Stimulated activated naive B cell treated with anti-CD40 and anti-IgM and Interleukin-4, amounts not matched to agents 10 μg/mL and 1 μg/mL and 100 μg/mL, for 72 hours (primary cell): ENCODE data around the gene COL6A2.
"Not testable (repeated sequence)": the region's sequence is repeated elsewhere in the genome, so short reads cannot be mapped to it uniquely, and the experiment has no call there.

Experiments used
- ATAC-seq, 2 donors: fragments of 150-1000 bp; cut with Tn5 transposase; replicated peaks; 2 replicates each; pipeline ENCODE4 v1.10.0; 2021; ENCODE audit warnings: moderate library complexity in 1 of 2
- DNase-seq: peaks from one replicate; pipeline ENCODE4 v3.0.0; 2021
- H3K27ac Mint-ChIP-seq: one replicate; pipeline ENCODE4 v1.8.0; 2022; ENCODE audit warnings: mild to moderate bottlenecking, mixed read lengths
- H3K27me3 Mint-ChIP-seq, 2 donors: one replicate each; pipeline ENCODE4 v1.8.0; 2022; ENCODE audit warnings: mixed read lengths in 2 of 2
- H3K36me3 Mint-ChIP-seq, 2 donors: one replicate each; pipeline ENCODE4 v1.8.0; 2022; ENCODE audit warnings: mixed read lengths in 2 of 2, mild to moderate bottlenecking in 1 of 2
- H3K4me1 Mint-ChIP-seq, 2 donors: one replicate each; pipeline ENCODE4 v1.8.0; 2022; ENCODE audit warnings: mixed read lengths in 2 of 2, mild to moderate bottlenecking in 1 of 2
- H3K4me3 Mint-ChIP-seq, 2 donors: one replicate each; pipeline ENCODE4 v1.8.0; 2022; ENCODE audit warnings: mild to moderate bottlenecking in 2 of 2, mixed read lengths in 2 of 2, moderate library complexity in 1 of 2
- H3K9me3 Mint-ChIP-seq, 2 donors: one replicate each; pipeline ENCODE4 v1.8.0; 2022; ENCODE audit warnings: mixed read lengths in 2 of 2, mild to moderate bottlenecking in 1 of 2

Gene COL6A2

DNA sequence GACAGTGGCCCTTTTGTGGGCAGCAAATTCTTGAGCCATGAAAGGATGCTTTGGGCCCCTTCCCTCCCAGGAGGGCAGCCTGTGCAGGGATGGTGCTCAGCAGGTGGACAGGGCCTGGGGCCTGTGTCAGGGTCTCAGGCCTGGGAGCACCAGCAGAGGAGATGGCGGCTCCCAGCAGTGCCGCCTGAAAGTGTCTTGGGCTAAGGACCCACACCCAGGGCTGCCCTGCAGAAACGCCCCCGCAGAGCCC, 33.6 kb downstream of the COL6A2 start:
- DNase-seq (no peak), ATAC-seq (no peak)
- H3K9me3 Mint-ChIP-seq = no peaks in the 10 kb centered on the region
- no peak overlapping the region for H3K27ac Mint-ChIP-seq
- H3K4me1 Mint-ChIP-seq = no peaks in the 10 kb centered on the region
- H3K27me3 Mint-ChIP-seq = peaks cover 8 to 10% of the 10 kb centered on the region in 2 donors
- no peaks in the 10 kb centered on the region for H3K36me3 Mint-ChIP-seq
- no peak overlapping the region for H3K4me3 Mint-ChIP-seq

DNA sequence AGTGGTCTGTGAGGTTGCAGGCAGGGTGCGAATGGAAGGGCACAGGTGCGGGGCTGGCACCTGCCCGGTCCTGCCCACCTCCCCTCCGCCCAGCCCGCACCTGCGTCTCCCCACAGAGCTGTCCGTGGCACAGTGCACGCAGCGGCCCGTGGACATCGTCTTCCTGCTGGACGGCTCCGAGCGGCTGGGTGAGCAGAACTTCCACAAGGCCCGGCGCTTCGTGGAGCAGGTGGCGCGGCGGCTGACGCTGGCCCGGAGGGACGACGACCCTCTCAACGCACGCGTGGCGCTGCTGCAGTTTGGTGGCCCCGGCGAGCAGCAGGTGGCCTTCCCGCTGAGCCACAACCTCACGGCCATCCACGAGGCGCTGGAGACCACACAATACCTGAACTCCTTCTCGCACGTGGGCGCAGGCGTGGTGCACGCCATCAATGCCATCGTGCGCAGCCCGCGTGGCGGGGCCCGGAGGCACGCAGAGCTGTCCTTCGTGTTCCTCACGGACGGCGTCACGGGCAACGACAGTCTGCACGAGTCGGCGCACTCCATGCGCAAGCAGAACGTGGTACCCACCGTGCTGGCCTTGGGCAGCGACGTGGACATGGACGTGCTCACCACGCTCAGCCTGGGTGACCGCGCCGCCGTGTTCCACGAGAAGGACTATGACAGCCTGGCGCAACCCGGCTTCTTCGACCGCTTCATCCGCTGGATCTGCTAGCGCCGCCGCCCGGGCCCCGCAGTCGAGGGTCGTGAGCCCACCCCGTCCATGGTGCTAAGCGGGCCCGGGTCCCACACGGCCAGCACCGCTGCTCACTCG, 34.1 kb downstream of the COL6A2 start:
- DNase-seq = no peak
- Mint-ChIP-seq H3K27ac (no peak overlapping the region), H3K27me3 (peaks cover 8 to 11% of the 10 kb centered on the region in 2 donors), H3K9me3 (no peaks in the 10 kb centered on the region), H3K4me1 (no peaks in the 10 kb centered on the region), H3K36me3 (no peaks in the 10 kb centered on the region), H3K4me3 (no peak overlapping the region)
- no peak for ATAC-seq

DNA sequence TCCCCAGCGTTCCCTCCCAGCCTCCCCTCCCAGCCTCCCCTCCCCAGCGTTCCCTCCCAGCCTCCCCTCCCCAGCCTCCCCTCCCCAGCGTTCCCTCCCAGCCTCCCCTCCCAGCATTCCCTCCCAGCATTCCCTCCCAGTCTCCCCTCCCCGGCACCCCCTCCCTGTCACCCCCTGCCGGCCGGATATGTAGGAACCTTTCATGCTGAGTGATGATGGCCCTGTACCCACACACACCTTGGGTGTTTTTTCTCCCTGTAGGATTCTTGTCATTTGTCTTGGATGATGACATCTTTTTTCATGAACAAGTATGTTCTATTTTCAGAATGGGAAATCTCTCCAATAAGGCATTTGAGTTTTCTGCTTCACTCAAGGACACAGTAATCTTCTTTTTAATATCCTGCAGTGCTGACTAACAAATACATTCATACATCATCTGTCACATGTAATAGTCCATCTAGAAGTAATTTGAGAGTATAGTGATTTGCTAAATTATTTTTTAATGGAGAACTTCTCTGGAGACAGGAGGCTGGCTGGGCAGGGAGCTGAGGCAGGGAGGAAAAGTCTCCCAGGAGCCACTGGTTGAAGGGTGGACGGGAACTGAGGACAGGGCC, 38.0 kb downstream of the COL6A2 start:
- H3K4me1 Mint-ChIP-seq = no peaks in the 10 kb centered on the region
- H3K36me3 Mint-ChIP-seq = no peaks in the 10 kb centered on the region
- peaks cover 8 to 28% of the 10 kb centered on the region in 2 donors for H3K27me3 Mint-ChIP-seq
- DNase-seq (no peak), ATAC-seq (no peak)
- H3K4me3 Mint-ChIP-seq = no peak overlapping the region
- H3K9me3 Mint-ChIP-seq = no peaks in the 10 kb centered on the region
- H3K27ac Mint-ChIP-seq = no peak overlapping the region

DNA sequence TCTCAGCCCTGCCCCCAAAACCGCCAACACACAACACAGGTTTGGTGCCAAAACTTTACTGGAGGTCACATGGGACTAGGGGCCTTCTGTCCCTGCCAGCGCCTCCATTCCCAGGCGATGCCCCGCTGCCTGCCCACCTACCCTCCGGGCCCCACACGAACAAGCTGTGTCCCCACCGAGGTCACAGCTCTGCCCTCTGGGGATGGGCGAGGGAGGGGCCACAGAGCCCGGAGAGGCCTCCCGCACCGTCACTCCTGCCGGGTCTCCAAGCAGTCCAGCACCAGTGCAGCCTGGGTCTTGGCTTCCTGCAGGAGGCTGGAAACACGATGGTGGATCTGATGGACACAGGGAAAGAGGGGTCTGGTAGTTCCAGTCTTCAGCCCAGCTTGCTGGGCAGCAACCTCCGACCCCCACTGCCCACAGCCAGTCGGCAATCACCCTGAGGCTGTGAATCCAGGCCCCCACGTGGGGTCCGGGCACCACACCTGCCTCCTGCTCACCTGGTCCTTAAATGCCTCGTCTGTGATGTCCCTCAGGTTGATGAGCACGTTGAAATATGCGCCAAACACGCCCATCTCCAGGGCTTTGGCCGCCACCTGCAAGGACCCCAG, 38.9 kb downstream of the COL6A2 start:
- Mint-ChIP-seq H3K27me3 (peaks cover 8 to 28% of the 10 kb centered on the region in 2 donors), H3K36me3 (peaks cover 0 to 2% of the 10 kb centered on the region in 2 donors), H3K4me1 (no peaks in the 10 kb centered on the region), H3K9me3 (no peaks in the 10 kb centered on the region), H3K27ac (no peak overlapping the region), H3K4me3 (no peak overlapping the region)
- ATAC-seq = no peak
- DNase-seq = no peak

DNA sequence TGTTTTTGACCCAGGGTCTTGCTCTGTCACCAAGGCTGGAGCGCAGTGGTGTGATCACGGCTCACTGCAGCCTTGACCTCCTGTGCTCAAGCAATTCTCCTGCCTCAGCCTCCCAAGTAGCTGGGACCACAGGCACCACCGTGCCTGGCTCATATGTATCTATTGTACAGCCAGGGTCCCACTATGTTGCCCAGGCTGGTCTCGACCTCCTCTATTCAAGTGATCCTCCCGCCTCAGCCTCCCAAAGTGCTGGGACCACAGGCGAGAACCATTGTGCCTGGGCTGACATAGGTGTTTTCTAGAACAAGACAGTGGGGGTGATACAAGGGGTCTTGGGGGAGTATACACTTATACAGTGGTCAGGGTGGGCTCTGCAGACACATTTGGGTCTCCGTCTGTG, 40.0 kb downstream of the COL6A2 start:
- H3K27ac Mint-ChIP-seq = no peak overlapping the region
- peaks cover 8 to 28% of the 10 kb centered on the region in 2 donors for H3K27me3 Mint-ChIP-seq
- H3K4me1 Mint-ChIP-seq = no peaks in the 10 kb centered on the region
- peaks cover 0 to 2% of the 10 kb centered on the region in 2 donors for H3K36me3 Mint-ChIP-seq
- no peaks in the 10 kb centered on the region for H3K9me3 Mint-ChIP-seq
- H3K4me3 Mint-ChIP-seq = no peak overlapping the region
- DNase-seq (no peak), ATAC-seq (no peak)

DNA sequence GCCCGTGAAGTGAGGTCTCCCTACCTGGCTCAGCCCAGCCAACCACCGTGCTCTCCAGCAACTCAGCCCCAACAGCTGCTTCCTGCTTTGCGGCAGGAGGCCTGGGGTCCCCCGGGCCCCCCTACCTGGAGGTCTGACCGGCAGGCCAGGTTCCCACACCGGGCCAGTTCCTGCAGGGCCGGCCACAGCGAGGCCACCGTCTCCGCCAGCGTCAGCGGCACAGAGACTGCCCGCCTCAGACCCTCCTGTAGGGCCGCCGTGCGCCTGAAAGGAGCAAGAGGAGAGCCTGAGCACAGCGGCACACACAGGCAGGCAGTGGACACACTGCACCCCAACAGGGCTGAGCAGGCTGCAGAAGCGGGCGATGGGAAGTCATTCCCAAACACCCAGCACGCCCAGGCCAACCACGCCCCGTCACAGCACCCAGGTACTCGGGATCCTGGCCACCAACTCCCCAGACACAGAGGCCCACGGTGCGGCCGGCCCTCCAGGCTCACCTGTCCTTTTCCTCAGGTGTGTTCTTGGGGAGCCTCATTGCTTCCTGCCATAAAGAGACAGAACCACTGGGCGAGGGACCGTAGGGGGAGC, 40.6 kb downstream of the COL6A2 start:
- Mint-ChIP-seq H3K9me3 (no peaks in the 10 kb centered on the region), H3K36me3 (peaks cover 0 to 2% of the 10 kb centered on the region in 2 donors), H3K4me1 (no peaks in the 10 kb centered on the region), H3K4me3 (no peak overlapping the region), H3K27me3 (peaks cover 8 to 28% of the 10 kb centered on the region in 2 donors), H3K27ac (no peak overlapping the region)
- ATAC-seq = no peak
- DNase-seq = no peak

DNA sequence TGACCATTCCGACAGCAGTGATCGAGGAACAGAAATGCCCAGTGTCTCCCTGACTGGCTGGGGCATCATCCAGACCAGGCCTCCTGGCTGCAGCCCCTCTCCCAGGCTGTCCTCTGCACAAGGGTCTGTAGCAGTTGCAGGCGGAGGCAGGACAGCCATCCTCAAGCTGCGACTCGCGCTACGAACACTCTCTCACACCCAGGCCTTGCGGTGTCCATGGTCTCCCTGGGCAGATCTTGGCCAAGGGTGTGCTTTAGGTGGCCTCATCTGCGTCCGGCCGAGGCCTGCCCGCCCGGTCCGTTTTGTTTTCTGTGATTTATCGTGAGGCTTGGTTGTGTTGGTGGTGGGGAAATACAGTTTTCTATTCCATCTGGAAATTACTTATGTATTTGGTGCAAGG, 41.8 kb downstream of the COL6A2 start:
- peaks cover 10 to 27% of the 10 kb centered on the region in 2 donors for H3K27me3 Mint-ChIP-seq
- ATAC-seq (no peak), DNase-seq (no peak)
- H3K36me3 Mint-ChIP-seq = peaks cover 0 to 2% of the 10 kb centered on the region in 2 donors
- no peak overlapping the region for H3K4me3 Mint-ChIP-seq
- no peak overlapping the region for H3K27ac Mint-ChIP-seq
- H3K4me1 Mint-ChIP-seq = peaks cover 3 to 7% of the 10 kb centered on the region in 2 donors
- H3K9me3 Mint-ChIP-seq = no peaks in the 10 kb centered on the region

DNA sequence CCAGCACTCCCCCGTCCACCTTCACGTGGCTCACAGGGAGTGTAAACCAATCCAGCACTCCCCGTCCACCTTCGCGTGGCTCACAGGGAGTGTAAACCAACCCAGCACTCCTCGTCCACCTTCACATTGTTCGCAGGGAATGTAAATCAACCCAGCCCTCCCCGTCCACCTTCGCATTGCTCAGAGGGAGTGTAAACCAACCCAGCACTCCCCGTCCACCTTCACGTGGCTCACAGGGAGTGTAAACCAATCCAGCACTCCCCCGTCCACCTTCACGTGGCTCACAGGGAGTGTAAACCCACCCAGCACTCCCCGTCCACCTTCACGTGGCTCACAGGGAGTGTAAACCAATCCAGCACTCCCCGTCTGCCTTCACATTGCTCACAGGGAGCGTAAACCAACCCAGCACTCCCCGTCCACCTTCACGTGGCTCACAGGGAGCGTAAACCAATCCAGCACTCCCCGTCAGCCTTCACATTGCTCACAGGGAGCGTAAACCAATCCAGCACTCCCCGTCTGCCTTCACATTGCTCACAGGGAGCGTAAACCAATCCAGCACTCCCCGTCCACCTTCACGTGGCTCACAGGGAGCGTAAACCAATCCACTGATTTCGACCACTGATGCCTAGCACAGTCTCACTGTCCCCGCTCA, 42.6 kb downstream of the COL6A2 start:
- H3K36me3 Mint-ChIP-seq, H3K27ac Mint-ChIP-seq, DNase-seq, H3K4me3 Mint-ChIP-seq, ATAC-seq, H3K9me3 Mint-ChIP-seq, H3K4me1 Mint-ChIP-seq: not testable (repeated sequence)
- peaks cover 7 to 19% of the 10 kb centered on the region in 2 donors for H3K27me3 Mint-ChIP-seq

DNA sequence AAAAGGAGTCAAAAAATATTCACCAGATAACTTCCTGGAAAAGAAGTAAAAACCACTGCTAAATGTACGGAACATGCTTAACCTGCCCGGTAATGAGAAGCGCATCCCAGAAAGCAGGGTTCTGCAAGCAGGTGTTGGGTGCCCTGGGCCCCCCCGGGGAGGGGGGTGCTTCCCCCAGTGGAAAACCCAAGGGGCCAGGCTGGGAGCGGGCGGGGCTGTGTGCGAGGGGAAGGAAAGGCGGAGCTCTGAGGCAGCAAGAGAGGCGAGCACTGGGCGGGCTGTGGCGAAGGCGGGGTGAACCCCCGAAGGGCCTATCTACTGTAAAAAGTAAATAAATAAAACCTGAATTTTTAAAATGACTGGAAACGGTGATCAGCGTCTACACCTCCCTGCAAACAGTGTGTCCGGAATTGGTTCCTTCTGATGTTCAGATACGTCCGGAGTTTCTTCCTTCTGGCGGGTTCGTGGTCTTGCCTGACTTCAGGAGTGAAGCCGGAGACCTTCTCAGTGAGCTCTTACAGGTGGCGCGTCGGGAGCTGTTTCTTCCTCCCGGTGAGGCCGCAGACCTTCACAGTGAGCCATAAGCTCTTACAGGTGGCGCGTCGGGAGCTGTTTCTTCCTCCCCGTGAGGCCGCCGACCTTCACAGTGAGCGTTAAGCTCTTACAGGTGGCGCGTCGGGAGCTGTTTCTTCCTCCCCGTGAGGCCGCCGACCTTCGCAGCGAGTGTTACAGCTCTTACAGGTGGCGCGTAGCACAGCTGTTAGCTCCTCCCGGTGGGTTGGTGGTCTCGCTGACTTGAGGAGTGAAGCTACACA, 44.1 kb downstream of the COL6A2 start:
- H3K4me3 Mint-ChIP-seq = no peak overlapping the region
- ATAC-seq (no peak), DNase-seq (no peak)
- peaks cover 3 to 24% of the 10 kb centered on the region in 2 donors for H3K27me3 Mint-ChIP-seq
- peak overlapping the region; percentile 87 for H3K27ac Mint-ChIP-seq
- peaks cover 3 to 7% of the 10 kb centered on the region in 2 donors for H3K4me1 Mint-ChIP-seq
- H3K9me3 Mint-ChIP-seq = no peaks in the 10 kb centered on the region
- peaks cover 0 to 2% of the 10 kb centered on the region in 2 donors for H3K36me3 Mint-ChIP-seq

DNA sequence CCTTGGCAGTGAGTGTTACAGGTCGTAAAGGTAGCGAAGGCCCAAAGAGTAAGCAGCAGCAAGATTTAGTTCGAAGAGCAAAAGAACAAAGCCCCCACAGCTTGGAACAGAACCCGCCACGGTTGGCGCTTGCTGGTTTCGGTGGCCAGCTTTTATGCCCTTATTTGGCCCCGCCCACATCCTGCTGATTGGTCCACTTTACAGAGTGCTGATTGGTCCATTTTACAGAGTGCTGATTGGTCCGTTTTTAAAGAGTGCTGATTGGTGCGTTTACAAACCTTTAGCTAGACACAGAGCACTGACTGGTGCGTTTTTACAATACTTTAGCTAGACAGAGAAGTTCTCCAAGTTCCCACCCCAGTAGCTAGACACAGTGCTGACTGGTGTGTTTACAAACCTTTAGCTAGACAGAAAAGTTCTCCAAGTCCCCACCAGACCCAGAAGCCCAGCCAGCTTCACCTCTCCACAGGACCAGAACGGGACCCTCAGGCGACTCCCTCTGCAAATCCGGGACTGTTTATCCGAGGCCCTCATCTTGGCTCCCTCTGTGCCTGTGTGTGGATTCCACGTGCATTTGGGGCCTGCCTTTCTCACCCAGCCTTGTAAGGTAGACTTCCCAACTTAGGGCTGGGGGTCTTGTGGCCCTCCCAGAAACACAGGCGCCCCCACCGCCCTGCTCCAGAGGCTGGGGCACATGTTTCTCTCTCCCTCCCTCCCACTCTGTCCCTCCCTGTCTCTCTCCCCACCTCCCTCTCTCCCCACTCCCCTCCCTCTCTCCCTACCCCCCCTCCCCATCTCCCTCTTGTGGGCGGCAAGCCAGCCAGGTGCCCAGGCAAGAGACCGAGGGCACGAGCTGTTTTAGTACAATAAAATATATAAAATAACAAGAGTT, 44.9 kb downstream of the COL6A2 start:
- no peak for ATAC-seq
- Mint-ChIP-seq H3K4me3 (no peak overlapping the region), H3K27ac (no peak overlapping the region), H3K36me3 (peaks cover 0 to 2% of the 10 kb centered on the region in 2 donors), H3K27me3 (peaks cover 3 to 15% of the 10 kb centered on the region in 2 donors), H3K9me3 (no peaks in the 10 kb centered on the region), H3K4me1 (peaks cover 3 to 7% of the 10 kb centered on the region in 2 donors)
- no peak for DNase-seq

DNA sequence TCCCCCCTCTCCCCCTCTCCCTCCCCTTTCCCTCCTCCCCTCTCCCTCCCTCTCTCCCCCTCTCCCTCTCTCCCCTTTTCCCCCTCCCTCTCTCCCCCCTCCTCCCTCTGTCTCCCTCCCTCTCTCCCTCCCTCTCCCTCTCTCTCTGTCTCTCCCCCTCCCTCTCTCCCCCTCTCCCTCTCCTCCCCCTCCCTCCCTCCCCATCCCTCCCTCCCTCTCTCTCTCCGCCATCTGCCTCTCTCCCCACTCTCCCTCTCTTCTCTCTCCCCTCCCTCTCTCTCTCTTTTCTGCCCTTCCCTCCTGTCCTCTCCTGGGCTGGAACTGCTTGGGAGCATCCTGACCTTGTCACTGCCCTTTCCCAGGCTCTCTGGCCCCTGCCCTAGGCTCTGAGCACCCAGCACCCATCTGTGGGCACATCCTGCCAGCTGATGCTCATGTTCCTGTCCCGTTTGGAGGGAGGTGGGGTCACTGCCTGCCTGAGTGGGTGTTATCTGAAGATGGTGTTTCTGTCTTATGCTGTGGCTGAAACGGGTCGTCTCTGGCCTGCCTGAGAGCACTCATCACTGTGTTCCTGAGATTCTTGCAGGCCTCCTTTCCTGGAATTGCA, 46.7 kb downstream of the COL6A2 start:
- H3K9me3 Mint-ChIP-seq = no peaks in the 10 kb centered on the region
- peak overlapping the region; percentile 91 for H3K27ac Mint-ChIP-seq
- no peak for ATAC-seq
- DNase-seq = no peak
- H3K4me3 Mint-ChIP-seq = peak overlapping the region in 1 of 2 donors; percentile 69
- peaks cover 3 to 7% of the 10 kb centered on the region in 2 donors for H3K4me1 Mint-ChIP-seq
- peaks cover 3 to 7% of the 10 kb centered on the region in 2 donors for H3K27me3 Mint-ChIP-seq
- H3K36me3 Mint-ChIP-seq = peaks cover 0 to 2% of the 10 kb centered on the region in 2 donors

DNA sequence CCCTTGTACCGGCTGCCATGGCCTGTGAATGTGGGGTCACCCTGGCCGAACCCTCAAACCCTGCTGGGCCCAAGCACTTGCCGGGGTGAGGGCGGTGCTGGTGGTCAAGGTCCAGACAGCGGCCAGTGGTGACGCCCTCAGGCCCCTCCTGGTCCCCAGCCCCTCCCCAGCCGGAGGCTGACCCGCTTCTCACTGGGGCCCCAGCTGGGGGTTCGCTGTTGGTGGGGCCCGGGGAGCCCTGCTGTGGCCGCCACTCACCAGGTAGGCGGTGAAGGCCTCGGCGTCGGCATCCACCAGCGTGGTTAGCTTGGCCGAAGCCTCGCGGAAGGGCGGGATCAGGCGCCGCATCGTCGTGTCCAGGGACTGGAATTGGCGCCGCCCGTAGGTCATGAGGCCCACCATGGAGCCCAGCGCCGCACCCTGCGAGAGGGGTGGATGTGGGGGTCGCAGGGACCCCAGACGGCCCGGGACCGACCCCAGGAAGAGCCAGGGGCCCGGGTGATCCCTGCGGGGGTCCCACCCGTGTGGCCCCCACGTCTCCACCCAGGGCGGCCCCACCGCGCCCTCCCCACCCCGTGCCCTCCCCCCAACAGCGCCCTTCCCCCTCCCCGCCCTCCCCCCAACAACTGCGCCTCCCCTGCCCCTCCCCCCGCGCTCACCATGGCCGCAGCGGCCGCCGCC, 47.4 kb downstream of the COL6A2 start:
- no peak overlapping the region for H3K27ac Mint-ChIP-seq
- H3K4me1 Mint-ChIP-seq = peaks cover 3 to 7% of the 10 kb centered on the region in 2 donors
- DNase-seq (no peak), ATAC-seq (no peak)
- H3K4me3 Mint-ChIP-seq = no peak overlapping the region
- peaks cover 3 to 5% of the 10 kb centered on the region in 2 donors for H3K27me3 Mint-ChIP-seq
- H3K36me3 Mint-ChIP-seq = peaks cover 0 to 2% of the 10 kb centered on the region in 2 donors
- H3K9me3 Mint-ChIP-seq = no peaks in the 10 kb centered on the region
